Activated CD4-positive, CD25-positive, alpha-beta regulatory T cell treated with anti-CD3 and anti-CD28 coated beads, Interleukin-2, amount 50 U/mL, for 72 hours (primary cell): ENCODE measurements around the gene D2HGDH.
A peak's percentile ranks its signal among the peaks of the same experiment; 100 is the strongest.
"Not testable (repeated sequence)": the region's sequence is repeated elsewhere in the genome, so short reads cannot be mapped to it uniquely, and the experiment has no call there.

Experiments
- DNase-seq: peaks from one replicate; pipeline ENCODE4 v3.0.0; 2021

The D2HGDH gene

GRCh38 chr2:241751152-241751551 is 16.7 kb downstream of the D2HGDH start:
- DNase-seq: no peak

- DNase-seq: no peak
Measured at GRCh38 chr2:241751776-241752175, 17.3 kb downstream of the D2HGDH start.

GRCh38 chr2:241752253-241752652 is 17.8 kb downstream of the D2HGDH start:
- DNase-seq: no peak

GRCh38 chr2:241752689-241753276 is 18.4 kb downstream of the D2HGDH start:
- DNase-seq: no peak

GRCh38 chr2:241753493-241753892 is 19.1 kb downstream of the D2HGDH start:
- no peak for DNase-seq

- no peak for DNase-seq
Measured at GRCh38 chr2:241754042-241754441, 19.6 kb downstream of the D2HGDH start.

- no peak for DNase-seq
Measured at GRCh38 chr2:241755166-241755565, 20.7 kb downstream of the D2HGDH start.

GRCh38 chr2:241755777-241756176 is 21.3 kb downstream of the D2HGDH start:
- DNase-seq: no peak

- no peak for DNase-seq
Measured at GRCh38 chr2:241759067-241759807, 24.8 kb downstream of the D2HGDH start.

- DNase-seq: not testable (repeated sequence)
Measured at GRCh38 chr2:241759893-241760292, 25.5 kb downstream of the D2HGDH start.

GRCh38 chr2:241760301-241760771 is 25.9 kb downstream of the D2HGDH start:
- no peak for DNase-seq

GRCh38 chr2:241762321-241762932 is 28.0 kb downstream of the D2HGDH start:
- DNase-seq: peak; percentile 14

GRCh38 chr2:241762933-241763369 is 28.5 kb downstream of the D2HGDH start:
- DNase-seq: no peak

GRCh38 chr2:241763551-241764274 is 29.3 kb downstream of the D2HGDH start:
- no peak for DNase-seq

- no peak for DNase-seq
Measured at GRCh38 chr2:241764275-241765241, 30.1 kb downstream of the D2HGDH start.

GRCh38 chr2:241767464-241768250 is 33.2 kb downstream of the D2HGDH start:
- no peak for DNase-seq

- DNase-seq: no peak
Measured at GRCh38 chr2:241768251-241768711, 33.9 kb downstream of the D2HGDH start.

- no peak for DNase-seq
Measured at GRCh38 chr2:241768850-241769249, 34.4 kb downstream of the D2HGDH start.

GRCh38 chr2:241769819-241770184 is 35.4 kb downstream of the D2HGDH start:
- no peak for DNase-seq

- DNase-seq: no peak
Measured at GRCh38 chr2:241770185-241770935, 35.9 kb downstream of the D2HGDH start.

GRCh38 chr2:241770936-241771285 is 36.5 kb downstream of the D2HGDH start:
- DNase-seq: no peak
